HG03432 (cell line): Measurements from ENCODE around the gene FSTL5.

ENCODE experiments used
- ATAC-seq: cut with Tn5 transposase; IDR thresholded peaks from one replicate; pipeline ENCODE4 v1.9.1; 2021; ENCODE audit warnings: mild to moderate bottlenecking, moderate library complexity; ENCODE audit not compliant: unreplicated experiment

Gene FSTL5

GRCh38 chr4:161359491-161359890 is 804.3 kb downstream of the FSTL5 start:
- ATAC-seq: peak; percentile 88

DNA sequence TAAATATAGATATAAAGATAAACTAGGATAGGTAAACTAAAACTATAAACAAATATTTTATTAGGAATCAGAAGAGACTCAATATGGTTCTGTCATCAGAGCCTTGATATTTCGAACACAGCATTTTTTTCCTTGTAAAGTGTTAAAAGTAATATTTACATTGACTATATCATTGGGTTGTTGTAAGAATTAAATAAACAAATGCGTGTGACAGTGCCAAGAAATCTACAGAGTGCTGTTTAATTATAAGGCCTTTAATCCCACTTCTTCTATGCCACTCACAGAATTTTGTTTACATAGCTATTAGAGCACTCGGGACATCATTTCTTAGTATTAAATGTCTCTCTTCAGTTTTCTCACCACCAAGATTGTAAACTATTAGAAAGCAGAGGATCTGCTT is 807.4 kb downstream of the FSTL5 start:
- ATAC-seq: no peak

- ATAC-seq: no peak
Measured at GRCh38 chr4:161350946-161351345, 812.9 kb downstream of the FSTL5 start.

- no peak for ATAC-seq
Measured at GRCh38 chr4:161345741-161346140, 818.1 kb downstream of the FSTL5 start.

DNA sequence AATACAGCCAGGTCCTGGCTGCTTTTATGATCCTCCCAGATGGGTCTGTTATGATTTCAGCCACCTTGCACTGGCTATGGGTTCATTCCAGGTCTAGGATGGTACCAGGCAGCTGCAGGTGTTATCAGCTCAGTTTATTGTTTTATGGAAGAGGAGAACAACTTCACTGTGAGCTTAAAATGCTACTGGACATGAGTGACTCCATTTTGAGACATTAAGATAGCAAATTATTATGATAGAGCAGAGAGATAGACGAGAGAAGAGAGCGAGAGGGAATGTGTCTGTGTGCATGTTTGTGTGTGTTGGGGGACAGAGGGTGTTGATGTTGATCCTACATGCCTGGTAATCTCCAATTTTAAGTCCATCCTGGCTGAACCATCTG is 820.2 kb downstream of the FSTL5 start:
- ATAC-seq: peak; percentile 7

GRCh38 chr4:161342881-161343568 is 820.8 kb downstream of the FSTL5 start:
- peak; percentile 81 for ATAC-seq

DNA sequence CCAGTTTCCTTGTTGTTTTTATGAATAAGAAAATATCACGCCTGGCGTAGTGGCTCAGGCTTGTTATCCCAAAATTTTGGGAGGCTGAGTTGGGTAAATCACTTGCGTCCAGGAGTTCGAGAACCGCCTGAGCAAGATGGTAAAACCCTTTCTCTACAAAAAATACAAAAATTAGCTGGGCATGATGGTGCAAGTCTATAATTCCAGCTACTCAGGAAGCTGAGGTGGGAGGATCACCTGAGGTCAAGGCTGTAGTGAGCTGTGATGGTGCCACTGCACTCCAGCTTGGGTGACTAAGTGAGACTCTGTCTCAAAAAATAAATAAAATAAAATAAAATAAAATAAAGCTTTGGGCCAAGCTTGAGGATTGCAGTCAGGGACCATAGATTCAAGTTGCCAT is 827.2 kb downstream of the FSTL5 start:
- no peak for ATAC-seq

GRCh38 chr4:161336016-161336530 is 827.7 kb downstream of the FSTL5 start:
- ATAC-seq: no peak
